ENCODE measurements around the gene NGEF.
A peak's percentile ranks its signal among the peaks of the same experiment; 100 is the strongest.

Gene NGEF

GRCh38 chr2:232888839-232889529 lies 124.1 kb downstream of the NGEF start:
- TF ChIP-seq CTCF (IDR thresholded peaks at IDR 0.05; ENCODE audit: low read length, missing control alignments), result no peak
- H3K4me3 ChIP-seq (replicated peaks; ENCODE audit: low read depth, low read length), result no peak overlapping the region
- no peak for DNase-seq (ENCODE audit: low read depth)

GRCh38 chr2:232888099-232888836 lies 124.8 kb downstream of the NGEF start:
- H3K4me3 ChIP-seq (replicated peaks; ENCODE audit: low read depth, low read length), result no peak overlapping the region
- TF ChIP-seq CTCF (IDR thresholded peaks at IDR 0.05; ENCODE audit: low read length, missing control alignments), result no peak
- no peak for DNase-seq (ENCODE audit: low read depth)

- no peak overlapping the region for H3K4me3 ChIP-seq (replicated peaks; ENCODE audit: low read depth, low read length)
- TF ChIP-seq CTCF (IDR thresholded peaks at IDR 0.05; ENCODE audit: low read length, missing control alignments), result peak; percentile 31
- DNase-seq (ENCODE audit: low read depth), result peak; percentile 15
Measured at GRCh38 chr2:232887171-232887850, 125.7 kb downstream of the NGEF start.

- no peak for DNase-seq (ENCODE audit: low read depth)
- TF ChIP-seq CTCF (IDR thresholded peaks at IDR 0.05; ENCODE audit: low read length, missing control alignments), result no peak
- H3K4me3 ChIP-seq (replicated peaks; ENCODE audit: low read depth, low read length), result no peak overlapping the region
Measured at GRCh38 chr2:232886632-232887031, 126.4 kb downstream of the NGEF start.

- H3K4me3 ChIP-seq (replicated peaks; ENCODE audit: low read depth, low read length), result no peak overlapping the region
- DNase-seq (ENCODE audit: low read depth), result no peak
- TF ChIP-seq CTCF (IDR thresholded peaks at IDR 0.05; ENCODE audit: low read length, missing control alignments), result no peak
Measured at GRCh38 chr2:232886176-232886575, 126.9 kb downstream of the NGEF start.

- H3K4me3 ChIP-seq (replicated peaks; ENCODE audit: low read depth, low read length), result no peak overlapping the region
- TF ChIP-seq CTCF (IDR thresholded peaks at IDR 0.05; ENCODE audit: low read length, missing control alignments), result no peak
Measured at GRCh38 chr2:232885264-232885961, 127.6 kb downstream of the NGEF start.

More at GRCh38 chr2:232885264-232885961, 127.6 kb downstream of the NGEF start:
- no peak for DNase-seq (ENCODE audit: low read depth)
